K562 (cell line): ENCODE data around the gene BPTF. TPM values are rescaled to one million over a fixed set of nuclear protein-coding genes. Genes with fewer than 3 reads are reported as not detected.

Source experiments
- ATF1 ChIP-seq, 2 experiments: fragments of 450-650 bp in 1 of 2; IDR thresholded peaks; 2 replicates each; pipeline ENCODE4 v1.6.1; 2016; ENCODE audit warnings: missing compliant biosample characterization in 1 of 2, missing genetic modification characterization in 1 of 2
- FOXM1 ChIP-seq, 2 experiments: fragments of 450-650 bp in 1 of 2; sonication (generic) in 1 of 2; formaldehyde crosslinking in 1 of 2; IDR thresholded peaks; 2 replicates each; pipeline versions ENCODE4 v1.6.1 to v1.9.0; 2017 to 2022; ENCODE audit warnings: low read depth in 2 of 2, mild to moderate bottlenecking in 2 of 2, missing genetic modification reagents in 1 of 2, moderate library complexity in 1 of 2
- HNRNPLL ChIP-seq: fragments of 200-400 bp; formaldehyde crosslinking; IDR thresholded peaks from 2 replicates; pipeline ENCODE4 v1.6.1; 2017; ENCODE audit warnings: low read length, low read depth, mild to moderate bottlenecking; ENCODE audit not compliant: poor library complexity, severe bottlenecking
- JUN ChIP-seq, 2 experiments: sonication (generic) in 1 of 2; formaldehyde crosslinking in 1 of 2; IDR thresholded peaks; 2 replicates each; pipeline versions ENCODE4 v1.6.1 to v1.8.0; 2012 to 2022; ENCODE audit warnings: borderline replicate concordance in 2 of 2, mild to moderate bottlenecking in 2 of 2, improper control_type of control experiment in 1 of 2, low read depth in 1 of 2, low read length in 1 of 2, missing genetic modification reagents in 1 of 2
- MYNN ChIP-seq, 2 experiments: sonication (generic); formaldehyde crosslinking in 1 of 2; IDR thresholded peaks; 2 replicates each; pipeline versions ENCODE4 v1.5.0 to v1.6.1; 2016 to 2020; ENCODE audit warnings: antibody characterized with exemption in 1 of 2, missing genetic modification reagents in 1 of 2
- SMARCE1 ChIP-seq: fragments of 450-650 bp; IDR thresholded peaks from 2 replicates; pipeline ENCODE4 v1.7.1; 2016; ENCODE audit warnings: mild to moderate bottlenecking
- SRF ChIP-seq, 2 experiments: fragments of 250-450, 450-650 bp in 1 of 2; sonication (Bioruptor Pico) in 1 of 2; sonication (generic) in 1 of 2; formaldehyde crosslinking; IDR thresholded peaks; 2 replicates each; pipeline versions ENCODE4 v1.5.0 to v1.5.1; 2020 to 2022; ENCODE audit warnings: mild to moderate bottlenecking in 1 of 2, missing genetic modification reagents in 1 of 2
- ZBTB11 ChIP-seq, 3 experiments: fragments of 200-800 bp in 1 of 3; fragments of 250-450 bp in 1 of 3; fragments of 450-650 bp in 1 of 3; sonication (Bioruptor Pico) in 1 of 3; sonication (Bioruptor generic) in 1 of 3; formaldehyde crosslinking in 1 of 3; IDR thresholded peaks; 2 replicates each; pipeline versions ENCODE4 v1.6.1 to v1.8.0; 2016 to 2022; ENCODE audit warnings: mild to moderate bottlenecking in 2 of 3, missing genetic modification characterization in 2 of 3, missing compliant biosample characterization in 1 of 3, moderate library complexity in 1 of 3
- ZBTB17 ChIP-seq: fragments of 450-650 bp; formaldehyde crosslinking; IDR thresholded peaks from 2 replicates; pipeline ENCODE4 v1.4.0; 2020; ENCODE audit warnings: mild to moderate bottlenecking
- ZNF12 ChIP-seq: sonication (generic); formaldehyde crosslinking; IDR thresholded peaks from 2 replicates; pipeline ENCODE4 v1.4.0; 2020; ENCODE audit warnings: mild to moderate bottlenecking, missing genetic modification reagents
- ZNF586 ChIP-seq: fragments of 450-650 bp; formaldehyde crosslinking; conservative IDR thresholded peaks from 2 replicates; pipeline ENCODE4 v1.4.0; 2020; ENCODE audit warnings: mild to moderate bottlenecking, moderate library complexity
- polyA plus RNA-seq, 8 experiments: library from polyadenylated mRNA; depleted of rRNA in 4 of 8; stranded (reverse) in 5 of 8; unstranded in 3 of 8; fragments of >200 nt; fragmentation: Nextera tagmentation in 2 of 8; fragmentation: Illumina TruSeq in 1 of 8; extraction: Ambion mirVana in 2 of 8; extraction: Trizol in 1 of 8; gene quantifications; 2 replicates each; pipeline versions ENCODE4 v1.2.1 to v1.2.3, GENCODE V29; 2011 to 2014; ENCODE audit warnings: inconsistent platforms in 1 of 8, missing spikeins in 1 of 8
- total RNA-seq, 7 experiments: library from RNA; depleted of rRNA in 6 of 7; stranded (reverse); fragments of >200 nt in 6 of 7; fragmentation: Illumina TruSeq in 2 of 7; extraction: Trizol in 2 of 7; gene quantifications; 2 replicates each; pipeline versions ENCODE4 v1.2.1 to v1.2.3, GENCODE V29; 2011 to 2021; ENCODE audit warnings: low replicate concordance in 1 of 7
- TF ChIP-seq, protein P1 (sequence below): sonication (generic); formaldehyde crosslinking; IDR thresholded peaks from 2 replicates; pipeline ENCODE4 v1.8.1; 2023; ENCODE audit warnings: mild to moderate bottlenecking, missing genetic modification reagents
- TF ChIP-seq, protein P2 (sequence below): fragments of 250-450 bp; sonication (Bioruptor Pico); IDR thresholded peaks from 2 replicates; pipeline ENCODE4 v1.4.0; 2020; ENCODE audit warnings: mild to moderate bottlenecking, moderate library complexity

The BPTF gene
- total and polyA plus RNA-seq, 9 of the 15 experiments (the other 6 are each of a cell fraction or from before 2014, with no cell fraction given), result 12.5 to 52.1 (median 26.9) TPM

DNA sequence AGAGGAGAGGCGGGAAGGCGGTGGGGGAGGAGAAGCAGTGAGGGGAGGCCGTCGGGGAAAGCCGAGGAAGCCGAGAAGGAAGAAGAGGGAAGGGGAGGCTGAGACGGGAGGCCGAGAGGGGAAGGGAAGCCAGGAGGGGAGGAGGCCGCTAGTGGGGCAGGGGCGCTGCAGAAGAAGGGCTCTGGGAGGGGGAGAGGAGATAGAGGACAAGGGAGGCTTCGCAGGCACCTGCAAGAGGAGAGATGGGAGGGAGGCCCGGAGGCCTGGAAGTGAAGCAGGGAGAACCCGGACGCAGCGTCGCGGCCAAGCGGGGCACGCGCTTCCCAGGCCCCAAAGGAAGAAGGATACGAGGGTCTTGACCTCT lies 168.7 kb downstream of the BPTF start (continued):
- no peak for TF ChIP-seq HNRNPLL
- no peak for TF ChIP-seq ZNF12 (CRISPR knock-in tag)
- TF ChIP-seq, protein P1, sequence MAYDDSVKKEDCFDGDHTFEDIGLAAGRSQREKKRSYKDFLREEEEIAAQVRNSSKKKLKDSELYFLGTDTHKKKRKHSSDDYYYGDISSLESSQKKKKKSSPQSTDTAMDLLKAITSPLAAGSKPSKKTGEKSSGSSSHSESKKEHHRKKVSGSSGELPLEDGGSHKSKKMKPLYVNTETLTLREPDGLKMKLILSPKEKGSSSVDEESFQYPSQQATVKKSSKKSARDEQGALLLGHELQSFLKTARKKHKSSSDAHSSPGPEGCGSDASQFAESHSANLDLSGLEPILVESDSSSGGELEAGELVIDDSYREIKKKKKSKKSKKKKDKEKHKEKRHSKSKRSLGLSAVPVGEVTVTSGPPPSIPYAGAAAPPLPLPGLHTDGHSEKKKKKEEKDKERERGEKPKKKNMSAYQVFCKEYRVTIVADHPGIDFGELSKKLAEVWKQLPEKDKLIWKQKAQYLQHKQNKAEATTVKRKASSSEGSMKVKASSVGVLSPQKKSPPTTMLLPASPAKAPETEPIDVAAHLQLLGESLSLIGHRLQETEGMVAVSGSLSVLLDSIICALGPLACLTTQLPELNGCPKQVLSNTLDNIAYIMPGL, result no peak
- no peak for TF ChIP-seq ATF1 (CRISPR knock-in tag; IDR thresholded peaks at IDR 0.05)
- no peak for TF ChIP-seq ATF1 (tag; IDR thresholded peaks at IDR 0.05)
- peak; percentile 51; the same call in 1 of the 2 replicates for TF ChIP-seq SMARCE1
- no peak for TF ChIP-seq SRF (CRISPR knock-in tag; IDR thresholded peaks at IDR 0.05)
- TF ChIP-seq JUN (IDR thresholded peaks at IDR 0.05; ENCODE audit: borderline replicate concordance, low read depth, low read length), result no peak
- no peak for TF ChIP-seq JUN (CRISPR knock-in tag; IDR thresholded peaks at IDR 0.05; ENCODE audit: borderline replicate concordance)
- no peak for TF ChIP-seq ZNF586 (CRISPR knock-in tag)
- TF ChIP-seq FOXM1 (IDR thresholded peaks at IDR 0.05; ENCODE audit: low read depth), result no peak
- TF ChIP-seq FOXM1 (CRISPR knock-in tag; IDR thresholded peaks at IDR 0.05; ENCODE audit: low read depth), result no peak
- TF ChIP-seq ZBTB17 (CRISPR knock-in tag), result no peak
- no peak for TF ChIP-seq MYNN (IDR thresholded peaks at IDR 0.05)
- no peak for TF ChIP-seq MYNN (CRISPR knock-in tag; IDR thresholded peaks at IDR 0.05)
- TF ChIP-seq, protein P2, sequence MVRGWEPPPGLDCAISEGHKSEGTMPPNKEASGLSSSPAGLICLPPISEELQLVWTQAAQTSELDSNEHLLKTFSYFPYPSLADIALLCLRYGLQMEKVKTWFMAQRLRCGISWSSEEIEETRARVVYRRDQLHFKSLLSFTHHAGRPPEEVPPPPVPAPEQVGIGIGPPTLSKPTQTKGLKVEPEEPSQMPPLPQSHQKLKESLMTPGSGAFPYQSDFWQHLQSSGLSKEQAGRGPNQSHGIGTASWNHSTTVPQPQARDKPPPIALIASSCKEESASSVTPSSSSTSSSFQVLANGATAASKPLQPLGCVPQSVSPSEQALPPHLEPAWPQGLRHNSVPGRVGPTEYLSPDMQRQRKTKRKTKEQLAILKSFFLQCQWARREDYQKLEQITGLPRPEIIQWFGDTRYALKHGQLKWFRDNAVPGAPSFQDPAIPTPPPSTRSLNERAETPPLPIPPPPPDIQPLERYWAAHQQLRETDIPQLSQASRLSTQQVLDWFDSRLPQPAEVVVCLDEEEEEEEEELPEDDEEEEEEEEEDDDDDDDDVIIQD (CRISPR knock-in tag), result no peak
- no peak for TF ChIP-seq ZBTB11 (CRISPR knock-in tag; IDR thresholded peaks at IDR 0.05)
